ENCODE data around the gene COX19. TPM values are rescaled to one million over a fixed set of nuclear protein-coding genes. Genes with fewer than 3 reads are reported as not detected.

COX19 gene
- total and polyA plus RNA-seq, 2 donors (not counting 3 experiments of a cell fraction or from before 2014, with no cell fraction given): 6.8 to 10.6 TPM

GRCh38 chr7:951881-952547, 23.3 kb downstream of the COX19 start:
- Histone ChIP-seq H3K36me3 (ENCODE audit: control insufficient read depth in 2 of 2, extremely low read depth in 1 of 2, insufficient read depth in 2 of 2, low read length in 2 of 2) (no peaks in the 10 kb centered on the region), H3K9me1 (replicated peaks; ENCODE audit: control insufficient read depth, extremely low read depth, insufficient read depth, low read length) (no peaks in the 10 kb centered on the region), H3K4me3 (replicated peaks in 1 of 3; ENCODE audit: insufficient read depth in 1 of 3, low read depth in 1 of 3, low read length in 3 of 3) (no peak overlapping the region), H3K27me3 (ENCODE audit: control insufficient read depth in 2 of 2, insufficient read depth in 2 of 2, low read length in 2 of 2) (peaks cover 2 to 4% of the 10 kb centered on the region in 2 experiments), H3K9me3 (replicated peaks; ENCODE audit: control insufficient read depth, insufficient read depth, low read length) (no peaks in the 10 kb centered on the region), H3K9ac (replicated peaks; ENCODE audit: extremely low read depth, insufficient read depth, low read length) (no peak overlapping the region), H3K79me2 (ENCODE audit: control insufficient read depth, insufficient read depth, low read length) (no peaks in the 10 kb centered on the region), H3K4me1 (ENCODE audit: control insufficient read depth, extremely low read depth, insufficient read depth, low read length) (no peaks in the 10 kb centered on the region), H4K20me1 (replicated peaks; ENCODE audit: control insufficient read depth, extremely low read depth, insufficient read depth, low read length) (no peaks in the 10 kb centered on the region), H3K4me2 (ENCODE audit: insufficient read depth, low read length) (no peak overlapping the region), H2AFZ (ENCODE audit: low read depth, low read length) (no peak overlapping the region), H3K27ac (ENCODE audit: insufficient read depth, low read depth, low read length) (no peak overlapping the region)
- ChIA-PET POLR2A (no interaction called here), CTCF (interaction anchor here (0.7 to 1.2 kb wide), 3 partner anchors 39 to 113 kb away, joined by 3 read pairs; no protein-coding TSS in a partner anchor)
- BruUV-seq (replicated peaks): no TSS peak
- DNase-seq (ENCODE audit: low read depth, low spot score) (no peak), FAIRE-seq (no peak)
- dilution Hi-C loops (cut with MboI; ENCODE audit: extremely low pct_ligation_motif_present, low sequenced_read_pairs) (no loop called here), intact Hi-C loops (cut with micrococcal nuclease) (no loop called here)
- no peak for TF ChIP-seq POLR2AphosphoS5 (IDR thresholded peaks at IDR 0.05; ENCODE audit: insufficient read depth, low read depth, low read length)
- no peak for TF ChIP-seq FOS (IDR thresholded peaks at IDR 0.05; ENCODE audit: borderline replicate concordance, insufficient read depth, low read length)
- no peak for TF ChIP-seq EZH2 (IDR thresholded peaks at IDR 0.05; ENCODE audit: borderline replicate concordance, low read depth, low read length, severe bottlenecking)
- no peak for TF ChIP-seq MYC (IDR thresholded peaks at IDR 0.05; ENCODE audit: low read depth, low read length)
- TF ChIP-seq JUN (IDR thresholded peaks at IDR 0.05; ENCODE audit: borderline replicate concordance, insufficient read depth, insufficient read length, low read depth): no peak
- no peak for TF ChIP-seq POLR2A (IDR thresholded peaks at IDR 0.05; ENCODE audit: low read depth, low read length)
- no peak for TF ChIP-seq MAX (IDR thresholded peaks at IDR 0.05; ENCODE audit: insufficient read depth, insufficient read length)
- TF ChIP-seq GATA2 (IDR thresholded peaks at IDR 0.05; ENCODE audit: insufficient read depth, insufficient read length, low read depth, low read length): no peak
- no peak for TF ChIP-seq CTCF (IDR thresholded peaks at IDR 0.05; ENCODE audit: extremely low read depth in 1 of 2, insufficient read depth in 1 of 2, low read depth in 1 of 2, low read length in 2 of 2)
